HCT116 (cell line): ENCODE measurements around the gene RGCC. TPM values are rescaled to one million over a fixed set of nuclear protein-coding genes. Genes with fewer than 3 reads are reported as not detected.

Experiments used
- ATAC-seq: fragments of 200-7000 bp; cut with Tn5 transposase; 2 replicates; pipeline ENCODE4 v1.9.1; 2020; ENCODE audit warnings: mild to moderate bottlenecking, moderate library complexity
- BruUV-seq: library from RNA; stranded (reverse); fragments of 400-500 nt; replicated peaks from 2 replicates; lab custom pipeline; 2021; lab: Mats Ljungman, UMichigan
- CTCF ChIA-PET: fragments of 300-600 bp; sonication (Branson Sonifier 250); formaldehyde crosslinking; loops from one replicate; lab custom pipeline; 2021; ENCODE audit warnings: antibody characterized with exemption; lab: Charles Lee
- POLR2A ChIA-PET: fragments of 300-600, 350-600 bp; sonication (Branson Sonifier 250); formaldehyde crosslinking; loops from one replicate; lab custom pipeline; 2021; ENCODE audit warnings: antibody characterized with exemption; lab: Charles Lee
- RAD21 ChIA-PET, 2 experiments: fragments of 300-600 bp; sonication (Branson Sonifier 250); formaldehyde crosslinking; loops; one replicate each; lab custom pipeline; 2023; ENCODE audit warnings: low total read pairs in 2 of 2; ENCODE audit not compliant: uncharacterized antibody in 2 of 2, unreplicated experiment in 2 of 2, low non-redundant PET in 1 of 2; lab: Charles Lee
- DNase-seq: peaks from one replicate; pipeline ENCODE4 v3.0.0-alpha.2; 2010; ENCODE audit warnings: low read depth, low spot score
- H2AFZ ChIP-seq: fragments of 200-600 bp; shearing (Covaris generic), sonication (generic); 2 replicates; pipeline ENCODE4 v1.6.1; 2017; ENCODE audit warnings: low read depth, mixed run types, mixed read lengths, antibody characterized with exemption, low read length; ENCODE audit not compliant: poor library complexity, severe bottlenecking
- H3K27ac ChIP-seq: 2 replicates; pipeline ENCODE4 v1.5.1; 2012; ENCODE audit warnings: low read depth, low read length
- H3K27me3 ChIP-seq: fragments of 200-600 bp; sonication (generic); 2 replicates; pipeline ENCODE4 v1.6.1; 2016; ENCODE audit warnings: mixed run types, low read length, mixed read lengths; ENCODE audit not compliant: insufficient read depth
- H3K36me3 ChIP-seq, 2 experiments: fragments of 200-500 bp in 1 of 2; fragments of 200-600 bp in 1 of 2; sonication (Bioruptor generic) in 1 of 2; sonication (generic) in 1 of 2; 2 replicates each; pipeline versions ENCODE4 v1.5.1 to v1.6.1; 2014 to 2016; ENCODE audit warnings: low read length in 2 of 2, inconsistent platforms in 1 of 2, mixed read lengths in 1 of 2, mixed run types in 1 of 2; ENCODE audit not compliant: insufficient read depth in 2 of 2, control insufficient read depth in 1 of 2
- H3K4me1 ChIP-seq, 2 experiments: fragments of 200-600 bp in 1 of 2; sonication (generic) in 1 of 2; 2 replicates each; pipeline versions ENCODE4 v1.5.1 to v1.6.1; 2012 to 2017; ENCODE audit warnings: low read length in 2 of 2, inconsistent platforms in 1 of 2, mild to moderate bottlenecking in 1 of 2, mixed read lengths in 1 of 2, mixed run types in 1 of 2, moderate library complexity in 1 of 2; ENCODE audit not compliant: insufficient read depth in 2 of 2, control insufficient read depth in 1 of 2
- H3K4me2 ChIP-seq: fragments of 200-600 bp; sonication (generic); 2 replicates; pipeline ENCODE4 v1.6.1; 2017; ENCODE audit warnings: mixed run types, low read length, mixed read lengths
- H3K4me3 ChIP-seq, 2 experiments: fragments of 200-600 bp in 1 of 2; sonication (generic) in 1 of 2; replicated peaks in 1 of 2; 2 replicates each; pipeline ENCODE4 v1.5.1; 2011 to 2016; ENCODE audit warnings: low read length in 2 of 2, control low read depth in 1 of 2, low read depth in 1 of 2, mild to moderate bottlenecking in 1 of 2, mixed read lengths in 1 of 2, mixed run types in 1 of 2
- H3K79me2 ChIP-seq: fragments of 200-600 bp; sonication (generic); 2 replicates; pipeline ENCODE4 v1.6.1; 2017; ENCODE audit warnings: mild to moderate bottlenecking, mixed run types, low read length, moderate library complexity, mixed read lengths; ENCODE audit not compliant: insufficient read depth
- H3K9ac ChIP-seq: fragments of 200-600 bp; sonication (generic); 2 replicates; pipeline ENCODE4 v1.6.1; 2016; ENCODE audit warnings: low read length, mixed read lengths
- H3K9me2 ChIP-seq: fragments of 200-600 bp; sonication (generic), shearing (Covaris generic); 2 replicates; pipeline ENCODE4 v1.6.1; 2017; ENCODE audit warnings: mixed run types, mild to moderate bottlenecking, moderate library complexity; ENCODE audit not compliant: insufficient read depth
- H3K9me3 ChIP-seq, 2 experiments: fragments of 200-500 bp in 1 of 2; fragments of 200-600 bp in 1 of 2; sonication (Bioruptor generic) in 1 of 2; sonication (generic) in 1 of 2; 2 replicates each; pipeline ENCODE4 v1.6.1; 2014 to 2017; ENCODE audit warnings: low read length in 2 of 2, mixed read lengths in 2 of 2, inconsistent platforms in 1 of 2, low read depth in 1 of 2, mild to moderate bottlenecking in 1 of 2, mixed run types in 1 of 2, moderate library complexity in 1 of 2; ENCODE audit not compliant: control insufficient read depth in 1 of 2, insufficient read depth in 1 of 2
- H4K20me1 ChIP-seq: fragments of 200-600 bp; sonication (generic), shearing (Covaris generic); 2 replicates; pipeline ENCODE4 v1.6.1; 2017; ENCODE audit warnings: mixed run types, mild to moderate bottlenecking, moderate library complexity; ENCODE audit not compliant: insufficient read depth
- ATF3 ChIP-seq: IDR thresholded peaks from 2 replicates; pipeline ENCODE4 v1.6.1; 2012
- CBX3 ChIP-seq: IDR thresholded peaks from 2 replicates; pipeline ENCODE4 v1.6.1; 2012; ENCODE audit warnings: low read depth
- CTCF ChIP-seq, 3 experiments: fragments of 200-600 bp in 1 of 3; sonication (generic) in 1 of 3; IDR thresholded peaks in 2 of 3; conservative IDR thresholded peaks in 1 of 3; 2 replicates each; pipeline ENCODE4 v1.5.1; 2012 to 2017; ENCODE audit warnings: low read depth in 2 of 3, low read length in 2 of 3, antibody characterized with exemption in 1 of 3, borderline replicate concordance in 1 of 3, control low read depth in 1 of 3, mild to moderate bottlenecking in 1 of 3, mixed read lengths in 1 of 3, mixed run types in 1 of 3, moderate library complexity in 1 of 3; ENCODE audit not compliant: insufficient read depth in 1 of 3
- EGR1 ChIP-seq: IDR thresholded peaks from 2 replicates; pipeline ENCODE4 v1.6.1; 2012; ENCODE audit warnings: low read depth
- ELF1 ChIP-seq: IDR thresholded peaks from 2 replicates; pipeline ENCODE4 v1.6.1; 2012; ENCODE audit warnings: low read depth, borderline replicate concordance
- EZH2 ChIP-seq: fragments of 200-600 bp; sonication (generic); IDR thresholded peaks from 2 replicates; pipeline ENCODE4 v1.6.1; 2017; ENCODE audit warnings: antibody characterized with exemption, mixed run types
- FOSL1 ChIP-seq: IDR thresholded peaks from 2 replicates; pipeline ENCODE4 v1.6.1; 2012; ENCODE audit warnings: low read depth
- POLR2A ChIP-seq: IDR thresholded peaks from 2 replicates; pipeline ENCODE4 v1.7.0; 2011; ENCODE audit warnings: borderline replicate concordance; ENCODE audit not compliant: insufficient read depth, insufficient read length; ENCODE audit errors: extremely low read depth
- POLR2AphosphoS5 ChIP-seq: IDR thresholded peaks from 2 replicates; pipeline ENCODE4 v1.6.1; 2011; ENCODE audit warnings: mild to moderate bottlenecking, low read depth, low read length, moderate library complexity
- RAD21 ChIP-seq: IDR thresholded peaks from 2 replicates; pipeline ENCODE4 v1.6.1; 2012; ENCODE audit warnings: low read depth, mild to moderate bottlenecking
- SP1 ChIP-seq: IDR thresholded peaks from 2 replicates; pipeline ENCODE4 v1.6.1; 2012; ENCODE audit warnings: low read depth
- SRF ChIP-seq: IDR thresholded peaks from 2 replicates; pipeline ENCODE4 v1.6.1; 2012; ENCODE audit warnings: low read depth
- YY1 ChIP-seq: IDR thresholded peaks from 2 replicates; pipeline ENCODE4 v1.6.1; 2011; ENCODE audit warnings: low read length, low read depth, moderate library complexity, mild to moderate bottlenecking; ENCODE audit not compliant: insufficient replicate concordance; ENCODE audit errors: extremely low read depth
- ZFX ChIP-seq: fragments of 450-650 bp; IDR thresholded peaks from 2 replicates; pipeline ENCODE4 v1.6.1; 2017
- ZNF274 ChIP-seq: fragments of 200-500 bp; sonication (Bioruptor generic); IDR thresholded peaks from 2 replicates; pipeline ENCODE4 v1.6.1; 2014; ENCODE audit warnings: mild to moderate bottlenecking, low read depth, low read length, inconsistent platforms
- intact Hi-C: fragments of 100-400 bp; cut with micrococcal nuclease; formaldehyde crosslinking; loops from 2 replicates; pipeline ENCODE4 v1.10.0; 2022
- total RNA-seq: library from RNA; stranded (reverse); gene quantifications from one replicate; pipeline ENCODE4 v1.2.1, GENCODE V29; 2021; ENCODE audit not compliant: unreplicated experiment

RGCC gene
- total RNA-seq, 1 experiment from 2014 or later: 3.2 TPM

GRCh38 chr13:41458187-41458760 is 924 bp downstream of the RGCC start:
- H2AFZ ChIP-seq: no peak overlapping the region
- intact Hi-C loops: no loop called here
- H3K27ac ChIP-seq: no peak overlapping the region; the same call in 1 of the 2 replicates
- H3K4me2 ChIP-seq: peak overlapping the region; percentile 93
- no peaks in the 10 kb centered on the region for H3K36me3 ChIP-seq
- RAD21 ChIA-PET: no interaction called here
- no peaks in the 10 kb centered on the region for H3K27me3 ChIP-seq
- H3K4me3 ChIP-seq: peak overlapping the region; percentile 47 to 62
- H3K9me3 ChIP-seq: no peaks in the 10 kb centered on the region
- BruUV-seq: no TSS peak
- CTCF ChIA-PET: interaction anchor here (0.8 to 1.4 kb wide), 2 partner anchors 10 to 13 kb away, joined by 4 to 6 read pairs; no protein-coding TSS in a partner anchor
- POLR2A ChIA-PET: no interaction called here
- H3K9ac ChIP-seq: peak overlapping the region; percentile 55
- peaks cover 11 to 25% of the 10 kb centered on the region in 2 experiments for H3K4me1 ChIP-seq
- no peaks in the 10 kb centered on the region for H3K79me2 ChIP-seq
- no peaks in the 10 kb centered on the region for H3K9me2 ChIP-seq
- ATAC-seq (peak; percentile 25), DNase-seq (no peak)
- TF ChIP-seq EGR1: peak; percentile 29; the same call in 1 of the 2 replicates
- TF ChIP-seq YY1: no peak
- TF ChIP-seq, all 23 proteins: peak for 1
- no peaks in the 10 kb centered on the region for H4K20me1 ChIP-seq

GRCh38 chr13:41458761-41459431 is 1.5 kb downstream of the RGCC start:
- TSS peak; percentile 47 for BruUV-seq
- H3K4me2 ChIP-seq: peak overlapping the region; percentile 93
- POLR2A ChIA-PET: no interaction called here
- TF ChIP-seq CBX3 (0 out of 2 replicates have a peak, but pooled peaks have one; percentile 24), ZNF274 (no peak), YY1 (no peak), RAD21 (peak; percentile 42; the same call in 1 of the 2 replicates), FOSL1 (no peak), ZFX (no peak), ATF3 (no peak), POLR2AphosphoS5 (no peak), POLR2A (no peak), SP1 (no peak), CTCF (IDR thresholded peaks at IDR 0.05 in 2 of 3, conservative IDR thresholded peaks at IDR 0.05 in 1 of 3; ENCODE audit: borderline replicate concordance in 1 of 3, insufficient read depth in 1 of 3, low read depth in 2 of 3, low read length in 2 of 3) (peak; percentile 24 to 90 (median 90); a peak in 5 of 6 replicates), SRF (no peak), EZH2 (no peak), ELF1 (no peak)

More at GRCh38 chr13:41458761-41459431, 1.5 kb downstream of the RGCC start:
- Histone ChIP-seq H4K20me1 (no peaks in the 10 kb centered on the region), H3K4me1 (peaks cover 11 to 25% of the 10 kb centered on the region in 2 experiments), H3K9ac (peak overlapping the region; percentile 55; the same call in 1 of the 2 replicates), H3K4me3 (peak overlapping the region; percentile 47 to 62), H3K79me2 (no peaks in the 10 kb centered on the region), H3K27me3 (no peaks in the 10 kb centered on the region), H2AFZ (no peak overlapping the region), H3K9me3 (no peaks in the 10 kb centered on the region), H3K36me3 (no peaks in the 10 kb centered on the region), H3K27ac (no peak overlapping the region; the same call in 1 of the 2 replicates), H3K9me2 (no peaks in the 10 kb centered on the region)
- ATAC-seq (peak; percentile 58), DNase-seq (peak; percentile 28)
- RAD21 ChIA-PET: no interaction called here
- intact Hi-C loops: no loop called here
- CTCF ChIA-PET: interaction anchor here (0.8 to 1.6 kb wide), 4 partner anchors 10 to 194 kb away, joined by 3 to 6 read pairs (median 5); no protein-coding TSS in a partner anchor
